GM12878 (cell line): ENCODE results near the gene PLA2G12B. TPM values are rescaled to one million over a fixed set of nuclear protein-coding genes. Genes with fewer than 3 reads are reported as not detected.

Experiments
- ATAC-seq: fragments of 200-7000 bp; cut with Tn5 transposase; 3 replicates; pipeline ENCODE4 v1.9.1; 2020; ENCODE audit warnings: mild to moderate bottlenecking, moderate library complexity
- BruUV-seq: library from RNA; stranded (reverse); fragments of 400-500 nt; replicated peaks from 2 replicates; lab custom pipeline; 2021; lab: Mats Ljungman, UMichigan
- CTCF ChIA-PET: fragments of 300-600 bp; sonication (Branson Sonifier 250); formaldehyde crosslinking; extraction: SDS; loops from one replicate; lab custom pipeline; 2021; ENCODE audit warnings: inconsistent platforms; lab: Yijun Ruan, JAX
- POLR2A ChIA-PET: fragments of 350-600 bp; formaldehyde crosslinking; extraction: SDS; loops from one replicate; lab custom pipeline; 2021; ENCODE audit warnings: inconsistent platforms; lab: Charles Lee
- RAD21 ChIA-PET: fragments of 300-600 bp; sonication (Branson Sonifier 250); formaldehyde crosslinking; loops from one replicate; lab custom pipeline; 2023; ENCODE audit warnings: antibody characterized with exemption; ENCODE audit not compliant: unreplicated experiment; lab: Charles Lee
- SMC1A ChIA-PET: fragments of 300-600 bp; sonication (Branson Sonifier 250); formaldehyde crosslinking; loops from one replicate; lab custom pipeline; 2023; ENCODE audit not compliant: unreplicated experiment, uncharacterized antibody; lab: Charles Lee
- DNase-seq: peaks from one replicate; pipeline ENCODE4 v3.0.0-alpha.2; 2011; ENCODE audit warnings: low read depth, low spot score
- FAIRE-seq: peaks from 3 replicates; lab custom pipeline; 2011; peaks lifted over from hg19 to GRCh38; lab: Jason Lieb, UNC
- H2AFZ ChIP-seq: 2 replicates; pipeline ENCODE4 v1.6.0; 2011; ENCODE audit warnings: low read depth, low read length, control low read depth; ENCODE audit not compliant: control insufficient read depth
- H3K27ac ChIP-seq: 2 replicates; pipeline ENCODE4 v1.5.1; 2011; ENCODE audit warnings: control low read depth; ENCODE audit not compliant: control insufficient read depth, insufficient read depth
- H3K27me3 ChIP-seq, 2 experiments: replicated peaks in 1 of 2; 2 replicates each; pipeline versions ENCODE4 v1.6.0 to v1.6.1; 2011; ENCODE audit warnings: low read length in 1 of 2; ENCODE audit not compliant: control insufficient read depth in 2 of 2, insufficient read depth in 2 of 2
- H3K36me3 ChIP-seq, 2 experiments: 2 replicates each; pipeline ENCODE4 v1.5.1; 2011; ENCODE audit warnings: low read length in 1 of 2; ENCODE audit not compliant: control insufficient read depth in 2 of 2, insufficient read depth in 2 of 2
- H3K4me1 ChIP-seq: 2 replicates; pipeline ENCODE4 v1.6.1; 2011; ENCODE audit warnings: mild to moderate bottlenecking, low read length, moderate library complexity, mixed read lengths; ENCODE audit not compliant: control insufficient read depth, insufficient read depth
- H3K4me2 ChIP-seq: 2 replicates; pipeline ENCODE4 v1.6.0; 2011; ENCODE audit warnings: control low read depth; ENCODE audit not compliant: control insufficient read depth, insufficient read depth
- H3K4me3 ChIP-seq: fragments of 200-600 bp; sonication (generic); 2 replicates; pipeline ENCODE4 v1.5.1; 2016
- H3K79me2 ChIP-seq: 2 replicates; pipeline ENCODE4 v1.6.0; 2011; ENCODE audit warnings: low read length; ENCODE audit not compliant: control insufficient read depth, insufficient read depth
- H3K9ac ChIP-seq: 2 replicates; pipeline ENCODE4 v1.8.0; 2011; ENCODE audit warnings: low read length, control low read depth, mixed read lengths; ENCODE audit not compliant: control insufficient read depth, insufficient read depth
- H3K9me3 ChIP-seq: replicated peaks from 3 replicates; pipeline ENCODE4 v1.5.1; 2011; ENCODE audit warnings: mild to moderate bottlenecking, low read length; ENCODE audit not compliant: control insufficient read depth, insufficient read depth
- H4K20me1 ChIP-seq: 2 replicates; pipeline ENCODE4 v1.6.0; 2011; ENCODE audit not compliant: control insufficient read depth, insufficient read depth
- BRCA1 ChIP-seq: IDR thresholded peaks from 2 replicates; pipeline ENCODE4 v1.6.1; 2011; ENCODE audit warnings: low read depth, low read length, improper control_type of control experiment
- KAT2A ChIP-seq: conservative IDR thresholded peaks from 2 replicates; pipeline ENCODE4 v1.6.1; 2011; ENCODE audit warnings: low read depth, low read length; ENCODE audit not compliant: control insufficient read depth
- NFXL1 ChIP-seq: fragments of 450-650 bp; IDR thresholded peaks from 2 replicates; pipeline ENCODE4 v1.6.1; 2017; ENCODE audit warnings: antibody characterized with exemption, mild to moderate bottlenecking, borderline replicate concordance
- NR2C1 ChIP-seq: fragments of 450-650 bp; IDR thresholded peaks from 2 replicates; pipeline ENCODE4 v1.6.1; 2017; ENCODE audit warnings: antibody characterized with exemption, mild to moderate bottlenecking, moderate library complexity
- PML ChIP-seq: IDR thresholded peaks from 2 replicates; pipeline ENCODE4 v1.6.1; 2012; ENCODE audit warnings: low read length, inconsistent platforms
- POLR2AphosphoS2 ChIP-seq: IDR thresholded peaks from 2 replicates; pipeline ENCODE4 v1.6.1; 2011; ENCODE audit warnings: low read depth, mild to moderate bottlenecking, low read length, improper control_type of control experiment, moderate library complexity
- POLR2AphosphoS5 ChIP-seq: IDR thresholded peaks from 2 replicates; pipeline ENCODE4 v1.6.1; 2011; ENCODE audit warnings: mild to moderate bottlenecking, low read length, inconsistent platforms
- RB1 ChIP-seq: fragments of 450-650 bp; formaldehyde crosslinking; IDR thresholded peaks from 2 replicates; pipeline ENCODE4 v1.6.1; 2017; ENCODE audit warnings: mild to moderate bottlenecking, borderline replicate concordance
- RBBP5 ChIP-seq: fragments of 200-600 bp; sonication (generic); conservative IDR thresholded peaks from 2 replicates; pipeline ENCODE4 v1.6.1; 2016
- SKIL ChIP-seq: fragments of 450-650 bp; IDR thresholded peaks from 2 replicates; pipeline ENCODE4 v1.6.1; 2017; ENCODE audit warnings: mild to moderate bottlenecking, low read depth, inconsistent platforms; ENCODE audit not compliant: poor library complexity, severe bottlenecking
- SP1 ChIP-seq: IDR thresholded peaks from one replicate; pipeline ENCODE4 v1.6.1; 2011; ENCODE audit warnings: low read depth, low read length
- ZBTB40 ChIP-seq: fragments of 450-650 bp; IDR thresholded peaks from 2 replicates; pipeline ENCODE4 v1.6.1; 2016; ENCODE audit warnings: mild to moderate bottlenecking, moderate library complexity, borderline replicate concordance
- ZNF24 ChIP-seq: fragments of 450-650 bp; IDR thresholded peaks from 2 replicates; pipeline ENCODE4 v1.6.1; 2017; ENCODE audit warnings: antibody characterized with exemption, mild to moderate bottlenecking
- WGBS: methylation state at CpG from one replicate; pipeline ENCODE4 v1.1.6; 2016; ENCODE audit warnings: low lambda C conversion rate; ENCODE audit not compliant: insufficient replicate concordance, insufficient coverage; ENCODE audit errors: missing lambda C conversion rate; 5-methylcytosine and 5-hydroxymethylcytosine counted together
- in situ Hi-C: fragments of 300-500 bp; cut with MboI; formaldehyde crosslinking; loops from 9 replicates; pipeline ENCODE4 v1.14.3; 2018; ENCODE audit warnings: mixed read lengths
- intact Hi-C: fragments of 100-400 bp; cut with micrococcal nuclease; formaldehyde crosslinking; loops from one replicate; pipeline ENCODE4 v1.14.2; 2022; ENCODE audit not compliant: unreplicated experiment
- polyA plus RNA-seq, 11 experiments: library from polyadenylated mRNA; depleted of rRNA in 4 of 11; unstranded in 6 of 11; stranded (reverse) in 5 of 11; fragments of >200 nt; fragmentation: Nextera tagmentation in 4 of 11; fragmentation: Illumina TruSeq in 1 of 11; extraction: Ambion mirVana in 4 of 11; extraction: Trizol in 1 of 11; gene quantifications; 1 replicate in 1 of 11; 2 replicates in 10 of 11; pipeline versions ENCODE4 v1.2.1 to v1.2.3, GENCODE V29; 2011 to 2016; ENCODE audit warnings: inconsistent platforms in 2 of 11, missing spikeins in 2 of 11, low read depth in 1 of 11
- total RNA-seq, 4 experiments: library from RNA; depleted of rRNA in 3 of 4; stranded (reverse); fragments of >200 nt in 3 of 4; fragmentation: Illumina TruSeq in 1 of 4; extraction: Trizol in 1 of 4; gene quantifications; 2 replicates each; pipeline versions ENCODE4 v1.2.1 to v1.2.3, GENCODE V29; 2013 to 2021

PLA2G12B gene
- total and polyA plus RNA-seq, 10 of the 15 experiments (the other 5 are each of a cell fraction or from before 2014, with no cell fraction given): not detected

- SMC1A ChIA-PET: no interaction called here
- no peak for ATAC-seq
- Histone ChIP-seq H3K9me3 (no peaks in the 10 kb centered on the region; the same call in 2 of the 3 replicates), H3K27ac (no peak overlapping the region), H3K27me3 (no peaks in the 10 kb centered on the region), H2AFZ (no peak overlapping the region), H4K20me1 (no peaks in the 10 kb centered on the region), H3K4me3 (no peak overlapping the region), H3K36me3 (peaks cover 3 to 9% of the 10 kb centered on the region in 2 experiments), H3K9ac (no peak overlapping the region), H3K4me2 (no peak overlapping the region), H3K79me2 (no peaks in the 10 kb centered on the region), H3K4me1 (no peaks in the 10 kb centered on the region)
- RAD21 ChIA-PET: no interaction called here
- 100% methylated on average over 3 of the region's 3 CpGs for WGBS
- intact Hi-C loops (no loop called here), in situ Hi-C loops (no loop called here)
- POLR2A ChIA-PET: interaction anchor here (0.5 to 0.7 kb wide), 5 partner anchors 73 to 406 kb away, joined by 3 to 7 read pairs (median 4); no protein-coding TSS in a partner anchor
- DNase-seq: no peak
- FAIRE-seq: no peak
- TF ChIP-seq KAT2A: no peak
- peak; percentile 57; the same call in 1 of the 2 replicates for TF ChIP-seq POLR2AphosphoS5
- CTCF ChIA-PET: no interaction called here
- no TSS peak for BruUV-seq
These were observed 46.4 kb upstream of the PLA2G12B start for GRCh38 chr10:73000973-73001372.

- SMC1A ChIA-PET: interaction anchor here (1.2 to 1.4 kb wide), 2 partner anchors 8 to 162 kb away, joined by 3 read pairs; no protein-coding TSS in a partner anchor
- ATAC-seq (no peak), DNase-seq (no peak), FAIRE-seq (no peak)
- WGBS: 100% methylated on average over 2 of the region's 2 CpGs
- RAD21 ChIA-PET: no interaction called here
- Histone ChIP-seq H3K27me3 (no peaks in the 10 kb centered on the region), H2AFZ (no peak overlapping the region), H3K9me3 (no peaks in the 10 kb centered on the region; the same call in 2 of the 3 replicates), H4K20me1 (no peaks in the 10 kb centered on the region), H3K27ac (no peak overlapping the region), H3K79me2 (no peaks in the 10 kb centered on the region), H3K9ac (no peak overlapping the region), H3K4me2 (no peak overlapping the region), H3K4me3 (no peak overlapping the region), H3K4me1 (no peaks in the 10 kb centered on the region), H3K36me3 (peaks cover 0 to 6% of the 10 kb centered on the region in 2 experiments; a peak in 2 of 4 replicates)
- BruUV-seq: TSS peak; percentile 20
- CTCF ChIA-PET: no interaction called here
- POLR2A ChIA-PET: no interaction called here
- intact Hi-C loops (no loop called here), in situ Hi-C loops (no loop called here)
- no peak for TF ChIP-seq ZBTB40
- TF ChIP-seq POLR2AphosphoS2: no peak; the same call in 1 of the 2 replicates
- TF ChIP-seq RBBP5: no peak
- TF ChIP-seq PML: no peak
- TF ChIP-seq BRCA1: no peak
- no peak for TF ChIP-seq NFXL1
- TF ChIP-seq SKIL: no peak
- TF ChIP-seq ZNF24: no peak
- no peak for TF ChIP-seq SP1
- TF ChIP-seq NR2C1: no peak
- no peak for TF ChIP-seq RB1
These were observed 42.5 kb upstream of the PLA2G12B start for GRCh38 chr10:72997099-72997498.
